IMR-90 (cell line): Measurements from ENCODE around the gene FOXO3. TPM values are rescaled to one million over a fixed set of nuclear protein-coding genes. Genes with fewer than 3 reads are reported as not detected.

Experiments used
- ATAC-seq: fragments of 200-7000 bp; cut with Tn5 transposase; 2 replicates; pipeline ENCODE4 v1.9.1; 2020; ENCODE audit warnings: low read depth, mild to moderate bottlenecking, moderate library complexity
- BruUV-seq: library from RNA; stranded (reverse); fragments of 400-500 nt; replicated peaks from 2 replicates; lab custom pipeline; 2021; lab: Mats Ljungman, UMichigan
- CTCF ChIA-PET: fragments of 300-600 bp; formaldehyde crosslinking; extraction: SDS; loops from one replicate; lab custom pipeline; 2021; ENCODE audit warnings: antibody characterized with exemption; lab: Yijun Ruan, JAX
- POLR2A ChIA-PET: fragments of 300-600 bp; sonication (Branson Sonifier 250); formaldehyde crosslinking; loops from one replicate; lab custom pipeline; 2022; ENCODE audit warnings: antibody characterized with exemption; ENCODE audit not compliant: unreplicated experiment; lab: Charles Lee
- DNase-seq: peaks from one replicate; pipeline ENCODE4 v3.0.0; 2013
- H2AFZ ChIP-seq: replicated peaks from 2 replicates; pipeline ENCODE3; 2013; ENCODE audit warnings: low read length, mild to moderate bottlenecking; ENCODE audit not compliant: poor library complexity
- H2AK5ac ChIP-seq: 2 replicates; pipeline ENCODE4 v1.6.1; 2013; ENCODE audit warnings: low read depth, low read length, inconsistent platforms
- H2AK9ac ChIP-seq: replicated peaks from 2 replicates; pipeline ENCODE3; 2013; ENCODE audit warnings: mild to moderate bottlenecking, low read depth, low read length, moderate library complexity; ENCODE audit not compliant: poor library complexity
- H2BK120ac ChIP-seq: 2 replicates; pipeline ENCODE4 v1.6.1; 2013; ENCODE audit warnings: low read depth, low read length, inconsistent platforms
- H2BK15ac ChIP-seq: 3 replicates; pipeline ENCODE4 v1.6.1; 2013; ENCODE audit warnings: low read depth, low read length, inconsistent platforms
- H2BK20ac ChIP-seq: 2 replicates; pipeline ENCODE4 v1.6.1; 2013; ENCODE audit warnings: low read depth, mild to moderate bottlenecking, inconsistent platforms, low read length, moderate library complexity
- H2BK5ac ChIP-seq: 2 replicates; pipeline ENCODE4 v1.6.1; 2013; ENCODE audit warnings: mild to moderate bottlenecking, low read depth, low read length, inconsistent platforms; ENCODE audit not compliant: poor library complexity, severe bottlenecking
- H3K14ac ChIP-seq: replicated peaks from 2 replicates; pipeline ENCODE4 v1.6.1; 2013; ENCODE audit warnings: low read depth, low read length, inconsistent platforms
- H3K18ac ChIP-seq: 2 replicates; pipeline ENCODE4 v1.6.1; 2013; ENCODE audit warnings: low read depth, low read length, control low read depth
- H3K23ac ChIP-seq: 2 replicates; pipeline ENCODE4 v1.6.1; 2013; ENCODE audit warnings: low read depth, low read length, inconsistent platforms
- H3K27ac ChIP-seq: 2 replicates; pipeline ENCODE4 v1.5.1; 2013; ENCODE audit warnings: mild to moderate bottlenecking, control low read depth, low read length; ENCODE audit not compliant: insufficient read depth
- H3K27me3 ChIP-seq: 2 replicates; pipeline ENCODE4 v1.6.1; 2013; ENCODE audit warnings: low read length; ENCODE audit not compliant: control insufficient read depth, insufficient read depth
- H3K36me3 ChIP-seq: 2 replicates; pipeline ENCODE4 v1.6.1; 2013; ENCODE audit warnings: low read length, mixed read lengths; ENCODE audit not compliant: control insufficient read depth, insufficient read depth
- H3K4ac ChIP-seq: 2 replicates; pipeline ENCODE4 v1.6.1; 2013; ENCODE audit warnings: low read depth, low read length, inconsistent platforms
- H3K4me1 ChIP-seq: 2 replicates; pipeline ENCODE4 v1.6.1; 2013; ENCODE audit warnings: low read length, mixed read lengths; ENCODE audit not compliant: control insufficient read depth, insufficient read depth
- H3K4me2 ChIP-seq: 2 replicates; pipeline ENCODE4 v1.6.1; 2013; ENCODE audit warnings: low read depth, mild to moderate bottlenecking, control low read depth, low read length, moderate library complexity
- H3K4me3 ChIP-seq: 2 replicates; pipeline ENCODE4 v1.5.1; 2013; ENCODE audit warnings: low read depth, mild to moderate bottlenecking, control low read depth, low read length, moderate library complexity; ENCODE audit not compliant: insufficient read depth
- H3K56ac ChIP-seq: 2 replicates; pipeline ENCODE4 v1.6.1; 2013; ENCODE audit warnings: low read length, inconsistent platforms; ENCODE audit not compliant: insufficient read depth; ENCODE audit errors: extremely low read depth
- H3K79me1 ChIP-seq, 2 experiments: 2 replicates each; pipeline ENCODE4 v1.6.1; 2013; ENCODE audit warnings: low read length in 2 of 2, inconsistent platforms in 1 of 2, low read depth in 1 of 2
- H3K9ac ChIP-seq: 2 replicates; pipeline ENCODE4 v1.6.1; 2013; ENCODE audit warnings: low read depth, low read length, control low read depth
- H3K9me1 ChIP-seq: 2 replicates; pipeline ENCODE4 v1.6.1; 2013; ENCODE audit warnings: low read length, inconsistent platforms; ENCODE audit not compliant: insufficient read depth
- H3K9me3 ChIP-seq: 2 replicates; pipeline ENCODE4 v1.6.1; 2013; ENCODE audit warnings: low read length; ENCODE audit not compliant: control insufficient read depth, insufficient read depth
- H4K20me1 ChIP-seq: 2 replicates; pipeline ENCODE4 v1.6.1; 2013; ENCODE audit warnings: low read length, inconsistent platforms; ENCODE audit not compliant: insufficient read depth
- H4K5ac ChIP-seq: 2 replicates; pipeline ENCODE4 v1.6.1; 2013; ENCODE audit warnings: mild to moderate bottlenecking, low read depth, low read length, control low read depth
- H4K8ac ChIP-seq, 2 experiments: 2 replicates each; pipeline ENCODE4 v1.6.1; 2013; ENCODE audit warnings: low read depth in 2 of 2, low read length in 2 of 2, control low read depth in 1 of 2, inconsistent platforms in 1 of 2
- H4K91ac ChIP-seq: 2 replicates; pipeline ENCODE4 v1.6.1; 2013; ENCODE audit warnings: low read depth, low read length, inconsistent platforms; ENCODE audit not compliant: insufficient read depth
- BHLHE40 ChIP-seq: fragments of 150-350 bp; IDR thresholded peaks from 2 replicates; pipeline ENCODE4 v1.6.1; 2016; ENCODE audit warnings: mild to moderate bottlenecking, low read depth, low read length
- MAFK ChIP-seq: IDR thresholded peaks from 2 replicates; pipeline ENCODE4 v1.6.1; 2012; ENCODE audit warnings: low read depth, low read length, improper control_type of control experiment
- MAZ ChIP-seq: IDR thresholded peaks from 2 replicates; pipeline ENCODE4 v1.6.1; 2012; ENCODE audit warnings: low read depth, mild to moderate bottlenecking, low read length, improper control_type of control experiment, moderate library complexity, borderline replicate concordance
- MXI1 ChIP-seq: IDR thresholded peaks from 2 replicates; pipeline ENCODE4 v1.6.1; 2012; ENCODE audit warnings: low read depth, mild to moderate bottlenecking, low read length, moderate library complexity, borderline replicate concordance
- RCOR1 ChIP-seq: IDR thresholded peaks from 2 replicates; pipeline ENCODE4 v1.6.1; 2012; ENCODE audit warnings: mild to moderate bottlenecking, low read length, improper control_type of control experiment; ENCODE audit not compliant: insufficient replicate concordance
- SMC3 ChIP-seq: fragments of 150-350 bp; IDR thresholded peaks from 2 replicates; pipeline ENCODE4 v1.6.1; 2016; ENCODE audit warnings: low read depth, mild to moderate bottlenecking, antibody characterized with exemption, low read length, moderate library complexity
- WGBS, 2 experiments: methylation state at CpG; one replicate each; pipeline versions ENCODE4 v1.1.5 to v1.1.7; 2013; ENCODE audit warnings: missing lambda C conversion rate in 2 of 2; ENCODE audit not compliant: insufficient read length in 1 of 2; ENCODE audit errors: extremely low coverage in 2 of 2; 5-methylcytosine and 5-hydroxymethylcytosine counted together
- dilution Hi-C: fragments of 300-500 bp; cut with HindIII; formaldehyde crosslinking; loops from one replicate; pipeline ENCODE4 v1.14.3; 2018; ENCODE audit warnings: low sequenced_read_pairs; ENCODE audit not compliant: unreplicated experiment
- in situ Hi-C: fragments of 300-500 bp; cut with MboI; formaldehyde crosslinking; loops from 3 replicates; pipeline ENCODE4 v1.14.3; 2019; ENCODE audit warnings: low sequenced_read_pairs, inconsistent platforms, mixed read lengths
- intact Hi-C: fragments of 100-400 bp; cut with micrococcal nuclease; formaldehyde crosslinking; loops from 2 replicates; pipeline ENCODE4 v1.10.0; 2022
- polyA plus RNA-seq, 3 experiments: library from polyadenylated mRNA; depleted of rRNA; stranded (reverse); fragments of >200 nt; gene quantifications; 2 replicates each; pipeline ENCODE4 v1.2.3, GENCODE V29; 2012; ENCODE audit warnings: low replicate concordance in 1 of 3
- total RNA-seq: library from RNA; depleted of rRNA; stranded (reverse); fragments of >200 nt; gene quantifications from 2 replicates; pipeline ENCODE4 v1.2.3, GENCODE V29; 2012

The FOXO3 gene
- total and polyA plus RNA-seq, 2 of the 4 experiments (the other 2 are of a cell fraction), result 17.5 to 38.7 TPM

DNA sequence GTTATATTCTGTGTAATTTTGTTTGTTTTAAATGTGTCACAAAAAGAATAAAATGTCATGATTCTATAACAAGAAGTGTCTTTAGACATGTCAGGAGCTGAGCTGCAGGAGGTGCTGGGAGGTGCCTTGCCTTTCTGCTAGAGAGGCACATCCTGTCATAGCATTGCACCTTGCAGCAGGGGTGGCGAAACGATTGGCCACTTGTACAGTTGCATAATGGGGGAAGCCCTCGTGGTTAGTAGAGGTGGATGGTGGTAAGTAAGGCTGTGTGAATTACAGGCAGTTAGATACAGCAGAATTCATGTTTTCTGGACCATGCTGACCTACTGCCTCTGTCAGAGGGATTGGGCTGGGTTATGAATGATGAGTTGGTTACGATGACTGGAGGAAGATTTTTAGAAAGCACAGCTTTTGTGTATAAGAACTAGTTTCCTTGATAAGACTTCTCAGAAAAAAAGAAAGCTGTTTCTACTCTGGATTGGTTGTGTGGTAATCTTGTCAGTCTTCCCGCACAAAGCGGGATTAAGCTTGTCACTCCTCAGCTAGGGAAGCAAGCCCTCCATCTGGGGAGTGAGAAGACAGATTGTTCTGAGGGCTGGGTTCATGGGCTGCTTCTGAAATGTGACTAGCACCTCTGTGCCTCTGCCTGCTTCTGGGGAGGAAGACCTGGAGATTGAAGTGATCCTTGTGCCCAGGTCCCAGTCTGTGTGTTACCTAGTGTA lies 74.9 kb downstream of the FOXO3 start:
- ATAC-seq (peak; percentile 24), DNase-seq (no peak)
- H4K8ac ChIP-seq, result no peak overlapping the region
- intact Hi-C loops (no loop called here), in situ Hi-C loops (no loop called here), dilution Hi-C loops (no loop called here)
- TF ChIP-seq MAZ (no peak), BHLHE40 (no peak), MXI1 (no peak), SMC3 (no peak), MAFK (no peak), RCOR1 (no peak)
- peaks cover 88% of the 10 kb centered on the region for H4K20me1 ChIP-seq
- peaks cover 49 to 89% of the 10 kb centered on the region in 2 experiments; a peak in 3 of 4 replicates for H3K79me1 ChIP-seq
- BruUV-seq, result no TSS peak
- no peak overlapping the region for H2BK20ac ChIP-seq
- H2AK5ac ChIP-seq, result peak overlapping the region; percentile 44; the same call in 1 of the 2 replicates
- H3K18ac ChIP-seq, result no peak overlapping the region
- no peak overlapping the region for H2AFZ ChIP-seq
- peaks cover 24% of the 10 kb centered on the region for H3K9me1 ChIP-seq
- 80% methylated on average over 2 of the region's 6 CpGs; no CpG with 5 or more reads in 1 of the 2 experiments for WGBS, 2 experiments
- CTCF ChIA-PET, result no interaction called here
- H2BK15ac ChIP-seq, result no peak overlapping the region
- H4K91ac ChIP-seq, result no peak overlapping the region
- H3K27ac ChIP-seq, result no peak overlapping the region
- H2BK120ac ChIP-seq, result no peak overlapping the region
- H3K4me1 ChIP-seq, result peaks cover 3% of the 10 kb centered on the region; the same call in 1 of the 2 replicates
- no peak overlapping the region for H3K4ac ChIP-seq
- POLR2A ChIA-PET, result interaction anchor here (0.6 kb wide), 1 partner anchor 13 kb away, joined by 7 read pairs; no protein-coding TSS in a partner anchor
- H3K36me3 ChIP-seq, result peaks cover 2% of the 10 kb centered on the region; the same call in 1 of the 2 replicates
- H2BK5ac ChIP-seq, result no peak overlapping the region
- H3K27me3 ChIP-seq, result no peaks in the 10 kb centered on the region
- no peak overlapping the region for H3K4me3 ChIP-seq
- no peak overlapping the region for H3K4me2 ChIP-seq
- no peaks in the 10 kb centered on the region for H3K9me3 ChIP-seq
- no peak overlapping the region for H3K56ac ChIP-seq
- H3K14ac ChIP-seq, result no peak overlapping the region
- no peak overlapping the region for H3K9ac ChIP-seq
- H4K5ac ChIP-seq, result no peak overlapping the region
- no peak overlapping the region for H2AK9ac ChIP-seq
- 0 out of 2 replicates have a peak overlapping the region, but pooled peaks have one; percentile 4 for H3K23ac ChIP-seq
